HG03066 (cell line): ENCODE results near the gene MTMR6.
A peak's percentile ranks its signal among the peaks of the same experiment; 100 is the strongest.
"Not testable (repeated sequence)": the region's sequence is repeated elsewhere in the genome, so short reads cannot be mapped to it uniquely, and the experiment has no call there.

Experiments
- ATAC-seq: cut with Tn5 transposase; IDR thresholded peaks from one replicate; pipeline ENCODE4 v1.9.1; 2021; ENCODE audit warnings: low read depth; ENCODE audit not compliant: unreplicated experiment

Gene MTMR6

DNA sequence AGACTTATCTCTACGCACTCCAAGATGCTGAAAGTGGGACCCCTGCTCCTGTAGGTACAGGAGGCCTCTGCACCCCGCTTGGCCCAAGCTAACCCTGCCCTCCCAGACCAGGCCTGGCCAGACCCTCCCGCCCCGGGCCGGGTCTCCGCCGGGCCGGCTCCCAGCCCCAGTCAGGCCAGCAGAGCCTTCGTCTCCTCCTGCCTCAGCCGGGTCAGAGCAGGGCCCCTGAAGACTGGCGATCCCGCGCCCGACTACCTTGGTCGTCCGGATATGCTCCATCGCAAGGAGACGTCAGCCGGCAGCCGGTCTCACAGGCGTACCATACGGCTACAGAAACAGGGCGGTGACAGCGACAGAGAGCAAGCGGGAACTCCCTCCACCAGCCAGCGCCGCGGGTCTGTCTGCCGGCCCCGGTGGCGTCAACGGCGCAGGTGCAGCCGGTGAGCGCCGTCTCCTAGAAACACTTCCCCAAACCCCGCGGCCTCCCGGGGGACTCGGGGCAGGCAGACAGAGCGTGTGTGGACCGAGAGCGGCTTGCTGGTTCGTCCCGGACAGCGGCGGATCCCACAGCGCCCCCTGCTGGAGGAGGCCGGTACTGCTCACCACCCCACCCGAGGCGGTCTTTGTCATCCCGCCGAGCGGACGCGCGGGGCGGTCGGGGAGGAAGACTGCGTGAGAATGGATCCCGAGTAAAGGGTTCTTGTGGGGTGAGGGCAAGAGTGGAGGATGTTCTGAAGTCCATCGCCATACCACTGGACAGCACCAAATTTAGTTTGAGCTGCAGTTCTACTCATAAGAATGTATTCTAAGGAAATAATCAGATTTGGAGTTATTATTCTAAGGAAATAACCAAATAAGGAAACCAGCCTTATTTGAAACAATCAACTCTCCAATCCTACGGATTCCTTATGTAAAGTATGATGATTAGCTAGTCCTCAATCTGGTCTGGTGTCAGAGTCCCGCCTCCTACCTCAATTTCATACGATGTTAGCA is at the start of gene MTMR6:
Gene MTMR6, minus strand, starts transcription at position 520 of the 993 bp plus-strand sequence. Its CDS starts 241 bp downstream, at position 279.
- peak; percentile 97 for ATAC-seq

DNA sequence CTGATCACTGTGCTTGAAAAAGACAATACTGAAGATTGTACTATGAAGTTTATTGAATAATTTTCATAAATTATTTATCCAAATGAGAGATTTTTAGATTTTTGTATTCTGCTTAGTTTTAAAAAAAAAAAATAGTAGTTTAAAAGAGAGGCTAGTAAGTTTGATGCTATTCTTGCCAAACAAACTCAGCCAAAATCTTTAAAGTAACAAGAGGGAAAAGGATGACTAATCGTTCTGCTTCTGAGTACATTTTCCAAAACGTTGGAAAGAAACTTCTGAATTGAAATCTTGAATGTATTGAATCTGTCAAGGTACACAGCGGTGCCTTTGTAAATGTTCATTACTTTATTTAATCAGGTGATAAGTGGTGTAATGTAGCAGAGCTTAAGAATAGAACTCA is 48.6 kb upstream of the MTMR6 start:
- ATAC-seq, result no peak

DNA sequence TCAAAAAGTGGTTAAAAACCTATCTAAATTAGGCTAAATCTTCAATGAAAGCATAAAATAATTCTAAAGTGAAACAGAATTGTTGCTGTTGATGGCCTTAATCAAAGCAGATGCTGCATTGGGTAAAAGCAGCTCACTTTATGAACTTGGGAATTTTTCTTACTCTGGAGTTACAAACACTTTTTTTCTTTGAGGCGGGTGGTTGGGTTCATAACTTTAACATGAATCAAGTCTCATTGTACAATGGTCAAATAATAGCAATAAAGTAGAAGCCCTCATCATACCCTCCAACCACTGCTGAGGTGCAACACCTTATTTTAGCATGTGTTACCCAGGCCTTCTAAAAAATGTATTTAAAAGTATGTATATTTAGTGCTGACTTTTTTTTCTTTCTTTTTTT is 43.3 kb upstream of the MTMR6 start:
- ATAC-seq, result no peak

DNA sequence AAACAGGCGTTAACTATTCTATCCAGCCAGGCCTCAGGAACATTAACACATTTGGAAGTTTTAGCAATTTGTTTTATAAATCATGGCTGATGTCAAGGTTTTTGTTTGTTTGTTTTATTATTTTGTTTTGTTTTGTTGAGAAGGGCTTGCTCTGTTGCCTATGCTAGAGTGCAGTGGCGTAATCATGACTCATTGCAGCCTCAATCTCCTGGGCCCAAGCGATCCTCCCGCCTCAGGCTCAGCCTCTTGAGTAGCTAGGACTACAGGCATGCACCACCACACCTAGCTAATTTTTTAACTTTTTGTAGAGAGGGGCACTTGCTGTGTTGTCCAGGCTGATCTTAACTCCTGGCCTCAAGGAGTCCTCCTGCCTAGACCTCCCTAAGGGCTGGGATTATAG is 42.4 kb upstream of the MTMR6 start:
- ATAC-seq, result no peak

DNA sequence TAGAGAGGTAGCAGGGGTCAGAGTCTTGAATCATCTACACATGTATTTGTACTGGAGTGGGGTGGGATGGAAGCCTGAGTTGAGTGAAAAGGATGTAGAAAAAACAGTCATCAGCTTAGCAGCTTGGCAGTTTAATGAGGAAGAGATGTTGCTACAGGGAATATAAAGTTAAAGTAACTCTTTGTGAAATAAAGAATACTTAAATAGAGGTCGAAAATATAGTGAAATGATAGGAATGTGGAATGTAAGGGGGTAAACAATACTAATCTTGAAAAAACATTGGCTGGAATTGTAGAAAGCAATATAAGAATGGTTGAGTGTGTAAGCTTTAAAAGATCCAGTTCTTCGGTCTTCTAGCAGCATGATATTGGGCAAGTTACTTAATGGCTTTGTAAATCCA is 36.8 kb upstream of the MTMR6 start:
- no peak for ATAC-seq

DNA sequence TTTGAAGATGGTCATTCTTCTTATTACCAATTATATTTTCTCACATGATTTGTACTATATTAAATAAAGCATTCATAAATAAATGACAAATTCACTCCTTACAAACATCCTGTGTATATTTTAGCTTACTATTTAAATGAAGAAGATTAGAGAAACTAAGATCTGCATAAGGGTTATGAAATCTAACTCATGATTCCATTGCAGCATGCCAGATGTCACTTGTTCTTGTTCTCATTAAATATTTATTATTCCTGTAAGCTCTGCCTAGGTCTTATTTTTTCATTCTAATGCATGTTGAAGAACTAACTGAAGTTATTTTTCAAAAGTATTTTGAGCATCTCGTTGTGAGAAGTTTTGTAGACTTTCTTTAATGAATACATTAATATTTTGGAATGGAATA is 32.5 kb upstream of the MTMR6 start:
- ATAC-seq, result no peak

DNA sequence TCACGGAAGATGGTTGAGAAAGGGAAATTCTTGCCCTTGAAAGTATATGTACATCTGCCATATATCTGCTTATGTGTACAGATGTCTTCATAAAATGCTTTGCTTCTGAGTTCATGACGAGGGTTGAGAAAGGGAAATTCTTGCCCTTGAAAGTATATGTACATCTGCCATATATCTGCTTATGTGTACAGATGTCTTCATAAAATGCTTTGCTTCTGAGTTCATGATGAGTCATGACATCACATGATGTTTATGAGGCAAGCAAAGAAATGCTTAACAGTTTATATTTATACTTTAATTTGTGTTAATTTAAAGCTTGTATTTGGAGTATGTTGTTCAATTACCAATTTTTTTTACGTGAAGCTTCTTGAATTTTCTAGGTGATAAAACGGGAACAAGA is 31.7 kb upstream of the MTMR6 start:
- ATAC-seq, result not testable (repeated sequence)

DNA sequence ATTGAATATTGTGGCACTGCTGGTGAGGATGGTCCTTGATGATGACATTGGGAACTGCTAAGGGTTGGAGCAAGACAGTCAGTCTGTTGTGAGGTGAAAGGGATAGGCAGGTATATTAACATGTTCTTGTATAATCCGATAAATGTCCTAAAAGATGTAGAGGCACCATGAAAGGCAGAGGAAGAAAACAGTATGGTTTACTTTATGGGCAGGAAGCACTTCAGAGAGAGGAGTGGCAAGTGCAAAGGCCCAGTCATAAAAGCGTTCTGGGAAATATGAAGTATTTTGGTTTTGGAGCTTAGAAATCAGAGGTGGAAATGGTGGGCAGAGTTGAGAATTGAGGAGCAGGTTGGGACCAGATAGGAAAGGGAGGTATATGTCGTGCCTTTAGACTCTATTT is 23.6 kb upstream of the MTMR6 start:
- no peak for ATAC-seq

DNA sequence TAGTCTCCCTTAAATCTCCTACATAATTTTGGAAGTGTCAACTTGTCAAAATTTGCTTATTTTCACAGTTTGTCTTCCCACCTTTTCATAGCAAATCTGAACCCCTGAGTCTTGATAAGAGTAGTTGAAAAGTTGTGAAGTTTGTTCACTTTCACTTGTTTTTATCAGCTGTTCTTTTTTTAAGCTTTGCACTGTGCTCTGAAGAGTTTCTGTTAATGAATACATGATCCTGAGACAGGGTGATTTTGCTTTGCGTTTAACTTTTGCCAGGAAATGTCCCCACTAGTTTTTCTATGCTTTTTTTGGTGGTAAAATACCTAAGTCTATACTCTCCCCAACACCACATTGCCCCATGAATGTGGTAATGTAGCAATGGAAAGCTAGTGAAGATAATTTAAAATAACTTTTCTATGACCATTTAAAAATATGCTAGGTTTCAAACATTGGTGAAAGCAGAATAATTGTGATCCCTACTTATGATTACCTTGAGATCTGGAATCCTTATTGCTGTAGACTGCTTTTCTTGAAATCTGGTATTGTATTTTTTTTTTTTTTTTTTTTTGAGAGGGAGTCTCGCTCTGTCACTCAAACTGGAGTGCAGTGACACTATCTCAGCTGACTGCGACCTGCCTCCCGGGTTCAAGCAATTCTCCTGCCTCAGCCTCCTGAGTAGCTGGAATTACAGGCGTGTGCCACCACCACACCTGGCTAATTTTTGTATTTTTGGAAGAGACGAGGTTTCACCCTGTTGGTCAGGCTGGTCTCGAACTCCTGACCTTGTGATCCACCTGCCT is 19.6 kb upstream of the MTMR6 start:
- no peak for ATAC-seq

DNA sequence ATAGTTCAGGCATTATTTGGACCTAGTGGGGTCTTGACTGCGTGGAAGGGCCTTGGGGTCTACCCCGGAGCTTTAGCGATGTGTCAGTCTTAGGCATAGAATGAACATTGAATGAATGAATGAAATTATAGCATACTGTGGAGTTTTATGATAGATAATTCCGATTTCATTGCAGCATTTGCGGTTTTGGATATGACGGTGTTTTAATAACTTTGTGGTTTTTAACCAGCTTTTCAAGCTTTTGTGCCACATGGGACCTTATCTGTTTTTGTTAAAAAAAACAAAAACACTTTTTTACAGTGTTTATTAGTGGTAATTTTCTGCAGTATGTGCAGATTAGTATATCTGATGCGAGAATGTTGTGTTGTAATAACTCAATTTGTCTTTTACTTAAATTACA is 14.8 kb upstream of the MTMR6 start:
- ATAC-seq, result no peak

DNA sequence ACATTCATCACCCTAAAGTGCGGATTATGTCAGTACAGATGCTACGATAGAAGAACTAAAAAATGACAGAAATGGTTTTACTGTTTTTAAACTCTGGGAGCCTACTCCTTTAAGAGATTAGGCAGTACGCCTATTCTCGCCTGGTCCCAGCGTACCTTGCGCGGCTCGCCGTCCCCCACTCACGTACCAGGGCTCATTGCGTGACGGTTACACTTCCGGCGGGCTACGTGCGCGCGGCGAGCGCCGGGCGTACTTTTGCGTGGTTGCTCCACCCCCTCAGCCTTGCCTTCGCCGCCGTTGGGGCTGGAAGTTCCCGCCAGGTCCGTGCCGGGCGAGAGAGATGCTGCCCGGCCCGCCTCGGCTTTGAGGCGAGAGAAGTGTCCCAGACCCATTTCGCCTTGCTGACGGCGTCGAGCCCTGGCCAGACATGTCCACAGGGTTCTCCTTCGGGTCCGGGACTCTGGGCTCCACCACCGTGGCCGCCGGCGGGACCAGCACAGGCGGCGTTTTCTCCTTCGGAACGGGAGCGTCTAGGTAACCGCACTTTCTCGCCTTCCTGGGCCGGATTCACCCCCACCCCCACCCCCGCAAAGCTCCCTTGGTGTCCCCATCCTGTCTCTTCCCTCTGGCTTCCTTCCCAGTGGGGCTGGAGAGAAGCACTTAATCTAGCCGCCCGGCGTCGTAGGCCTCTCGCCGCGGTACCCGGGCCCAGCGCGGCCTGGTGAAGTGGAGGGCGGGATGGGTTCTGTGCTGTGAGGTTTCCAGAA is 14.2 kb upstream of the MTMR6 start, which contains the start of gene NUP58:
Gene NUP58, plus strand, starts transcription at position 279 of the 767 bp plus-strand sequence. Its CDS starts 149 bp downstream, at position 428.
- ATAC-seq, result peak; percentile 99

DNA sequence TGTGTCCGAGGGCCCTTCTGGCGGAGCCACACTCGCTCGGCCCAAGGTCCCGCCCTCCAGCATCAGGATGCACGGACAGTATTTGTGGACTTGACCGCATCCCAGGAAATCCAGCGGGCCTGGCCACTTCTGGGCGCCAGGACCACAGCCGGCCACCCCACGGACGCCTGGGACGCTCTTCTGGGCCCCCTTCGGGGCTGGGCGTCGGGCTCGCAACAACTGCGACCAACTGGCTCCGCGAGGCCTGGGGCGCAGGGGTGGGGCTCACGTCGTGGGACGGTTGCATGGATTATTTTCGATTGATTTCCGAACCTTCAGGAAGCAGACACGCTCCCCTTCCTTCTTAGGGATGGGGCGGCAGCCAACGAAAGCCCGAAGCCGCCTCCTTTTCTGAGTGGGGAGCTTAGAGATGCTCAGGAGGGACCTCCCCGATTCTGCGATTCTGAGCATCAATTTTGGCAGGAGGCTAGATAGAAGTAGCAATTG is 13.6 kb upstream of the MTMR6 start:
- peak; percentile 3 for ATAC-seq

DNA sequence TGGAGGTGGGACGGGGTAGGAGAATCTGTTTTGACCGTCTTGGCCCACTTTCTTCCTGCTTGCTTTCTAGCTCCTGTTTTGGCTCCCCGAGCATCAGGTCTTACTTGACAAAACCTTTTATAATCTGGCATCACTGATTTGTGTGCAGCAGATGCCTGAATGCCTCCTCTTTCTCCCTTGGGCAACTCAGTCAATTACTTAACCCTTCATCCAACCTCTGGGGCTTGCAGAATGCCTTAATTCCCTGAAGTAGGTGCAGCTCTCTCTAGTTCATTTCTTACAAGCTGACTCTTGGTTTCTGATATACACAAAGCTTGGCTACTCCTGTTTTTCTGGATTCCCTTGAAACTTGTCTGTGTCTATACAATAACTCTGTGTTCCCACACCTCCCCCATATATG is 8.4 kb upstream of the MTMR6 start:
- ATAC-seq, result no peak

DNA sequence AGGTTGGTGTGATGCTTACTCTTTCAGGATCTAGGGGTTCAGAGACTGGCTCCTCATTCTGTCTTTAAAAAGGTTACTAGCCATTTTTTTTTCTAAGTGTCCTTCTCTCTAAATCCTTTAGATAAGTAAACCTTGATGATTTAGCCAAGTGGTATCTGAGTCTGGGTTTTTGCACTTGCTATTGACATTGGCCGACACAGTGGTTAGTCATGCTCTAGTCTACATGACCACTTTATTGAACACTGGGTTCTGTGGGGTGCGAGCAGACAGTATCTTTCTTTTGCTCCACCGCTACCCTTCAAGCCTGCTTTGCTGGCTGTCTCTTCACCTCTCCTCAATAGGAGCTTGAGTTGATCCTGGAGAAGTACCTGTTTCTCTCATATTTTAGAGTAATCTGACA is 7.9 kb upstream of the MTMR6 start:
- ATAC-seq, result no peak

DNA sequence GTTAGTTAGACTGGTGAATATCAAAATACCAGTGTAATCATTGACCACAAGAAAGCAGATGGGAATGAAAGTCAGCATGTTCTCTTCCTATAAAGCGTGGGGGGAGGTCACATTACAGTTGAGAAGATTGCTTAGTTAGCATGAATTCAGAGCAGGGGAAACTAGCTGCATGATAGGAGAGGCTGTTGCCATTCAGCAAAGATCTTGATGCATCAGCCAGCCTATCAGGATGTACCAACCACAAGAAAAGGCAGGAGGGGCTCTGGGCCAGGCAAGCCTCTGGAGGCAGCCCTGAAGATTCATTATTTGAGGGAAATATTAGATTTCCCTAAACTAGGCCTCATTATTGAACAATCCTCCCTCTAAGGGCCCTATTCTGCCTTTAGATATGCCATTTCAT is 5.0 kb upstream of the MTMR6 start:
- ATAC-seq, result no peak

DNA sequence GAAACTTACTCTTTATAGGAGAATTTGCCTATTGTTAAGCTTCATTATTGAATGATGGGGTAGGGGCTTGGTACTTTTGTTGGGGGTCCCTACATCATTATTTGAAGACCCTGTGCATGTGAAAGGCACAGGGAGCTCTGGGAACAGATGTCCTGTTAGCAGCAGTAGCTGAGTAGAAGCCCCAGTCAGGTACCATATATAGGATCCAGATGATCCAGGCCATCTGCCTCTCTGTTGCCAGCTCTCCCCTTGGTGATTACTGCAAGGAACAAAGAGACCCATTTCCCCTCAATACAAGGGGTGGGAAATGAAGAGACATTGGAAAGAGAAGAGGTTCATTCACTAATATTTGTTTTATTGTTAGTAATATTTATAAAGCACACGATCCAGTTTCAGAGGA is 4.4 kb upstream of the MTMR6 start:
- ATAC-seq, result no peak

DNA sequence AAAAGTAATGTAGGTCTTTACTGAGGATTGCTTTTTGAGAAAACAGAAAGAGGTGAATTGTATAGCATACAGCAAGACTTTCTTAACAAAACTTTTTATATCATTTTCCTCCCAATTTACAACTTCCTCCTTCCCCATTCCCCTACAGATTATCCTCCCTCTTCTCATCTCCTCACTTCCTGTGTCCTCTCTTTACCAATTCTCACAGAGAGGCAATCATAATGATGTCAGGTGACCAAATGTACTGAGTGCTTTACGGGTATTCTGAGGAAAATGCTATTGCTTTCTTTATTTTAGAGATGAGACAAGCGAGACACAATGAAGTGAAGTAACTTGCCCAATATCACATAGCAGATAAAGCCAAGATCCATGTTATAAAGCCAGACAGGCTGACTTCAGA is 1.7 kb upstream of the MTMR6 start:
- ATAC-seq, result no peak

DNA sequence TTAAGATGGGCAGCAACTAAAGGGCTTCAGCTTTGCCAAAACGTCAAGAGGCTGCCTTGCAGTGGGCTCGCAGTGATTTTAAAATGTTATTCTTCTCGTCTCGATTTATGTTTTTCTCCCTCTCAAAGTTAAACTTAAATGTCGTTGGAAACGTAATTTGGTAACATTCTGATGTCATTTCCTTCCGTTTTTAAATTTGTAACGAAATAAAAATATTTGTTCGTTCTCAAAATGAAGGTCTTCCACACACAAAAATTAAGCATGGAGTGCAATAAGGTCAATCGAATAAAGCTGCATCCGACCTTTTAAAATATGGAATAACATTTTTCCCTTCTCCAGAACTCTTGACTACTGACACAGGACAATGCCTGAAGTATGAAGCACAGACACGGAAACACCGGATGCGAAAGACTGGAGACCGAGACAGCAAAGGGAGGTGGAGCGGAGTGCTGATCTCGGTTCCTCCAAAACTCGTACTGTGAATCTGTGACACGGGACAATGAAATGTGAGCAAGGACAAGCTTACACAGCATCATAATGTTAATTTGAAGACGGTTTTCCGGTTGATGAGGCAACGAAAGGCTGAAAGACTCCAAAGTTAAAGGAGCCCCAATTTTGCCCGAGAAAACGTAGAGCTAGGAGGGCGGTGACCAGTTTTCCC is 850 bp downstream of the MTMR6 start:
- ATAC-seq, result peak; percentile 36

DNA sequence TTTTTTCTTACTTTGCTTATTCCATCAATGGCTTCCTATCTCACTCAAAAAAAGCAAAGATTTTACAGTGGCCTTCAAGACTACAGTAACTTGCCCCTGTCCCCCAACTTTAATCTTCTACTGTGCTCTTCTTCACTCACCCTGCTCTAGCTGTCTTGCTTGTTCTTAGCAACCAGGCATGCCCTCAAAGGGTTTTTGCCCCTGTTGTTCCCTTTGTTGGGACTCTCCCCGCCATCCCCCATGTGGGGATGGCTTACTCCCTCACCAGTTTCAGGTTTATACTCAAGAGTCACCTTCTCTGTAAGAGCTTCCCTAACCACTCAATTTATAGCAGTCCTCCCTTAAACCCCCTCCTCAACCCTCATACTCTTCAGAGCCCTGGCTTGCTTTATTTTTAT is 5.4 kb downstream of the MTMR6 start:
- ATAC-seq, result peak; percentile 32
